ENCODE data around the gene LECT2.

The LECT2 gene

GRCh38 chr5:135979510-135979909 lies 24.7 kb upstream of the LECT2 start:
- no peaks in the 10 kb centered on the region for H3K36me3 ChIP-seq
- no peak overlapping the region for H3K27ac ChIP-seq
- no peak for TF ChIP-seq Cebpa-rat (IDR thresholded peaks at IDR 0.05)
- no peaks in the 10 kb centered on the region for H3K4me1 ChIP-seq
- H3K9me3 ChIP-seq: peaks cover 3% of the 10 kb centered on the region; the same call in 1 of the 2 replicates
- no peak overlapping the region for H3K4me3 ChIP-seq
- H3K9ac ChIP-seq: no peak overlapping the region
- H4K20me1 ChIP-seq: no peaks in the 10 kb centered on the region
- no peak overlapping the region for H3K4me2 ChIP-seq
- H3K27me3 ChIP-seq: no peaks in the 10 kb centered on the region

DNA sequence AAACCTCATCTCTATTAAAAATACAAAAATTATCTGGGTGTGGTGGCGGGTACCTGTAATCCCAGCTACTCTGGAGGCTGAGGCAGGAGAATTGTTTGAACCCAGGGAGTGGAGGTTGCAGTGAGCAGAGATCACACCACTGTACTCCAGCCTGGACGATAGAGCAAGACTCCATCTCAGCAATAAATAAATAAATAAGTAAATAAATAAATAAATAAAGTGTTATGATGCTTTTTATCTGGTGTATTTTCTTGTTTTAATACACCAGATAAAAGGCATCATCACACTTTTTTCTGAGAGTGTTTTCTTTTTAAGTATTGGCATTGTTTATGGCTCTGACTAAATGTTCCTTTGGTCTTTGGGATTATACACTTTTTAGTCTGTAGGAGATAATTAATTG lies 24.2 kb upstream of the LECT2 start:
- no peak overlapping the region for H3K27ac ChIP-seq

DNA sequence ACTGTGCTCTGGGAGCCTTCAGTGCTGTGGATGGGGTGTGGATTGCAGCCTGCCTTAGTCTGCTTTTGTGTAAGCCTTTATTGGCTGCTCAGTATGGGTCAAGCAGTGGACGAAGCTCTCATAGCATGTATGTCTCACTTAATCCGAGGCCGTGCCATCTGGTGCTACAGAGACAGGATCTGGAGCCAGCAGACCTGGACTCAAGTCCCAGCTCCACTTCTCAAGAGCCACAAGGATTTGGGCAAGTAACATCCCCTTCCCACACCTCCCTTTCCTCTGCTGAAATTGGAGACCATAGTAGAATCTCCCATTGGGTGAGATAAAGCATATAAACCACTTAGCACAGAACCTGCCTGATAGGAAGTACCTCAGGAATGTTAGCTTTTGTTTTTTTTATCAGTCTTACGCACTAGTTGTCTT lies 23.4 kb upstream of the LECT2 start:
- H3K4me1 ChIP-seq: no peaks in the 10 kb centered on the region
- no peaks in the 10 kb centered on the region for H4K20me1 ChIP-seq
- no peak overlapping the region for H3K9ac ChIP-seq
- H3K27me3 ChIP-seq: no peaks in the 10 kb centered on the region
- no peak overlapping the region for H3K4me2 ChIP-seq
- H3K36me3 ChIP-seq: no peaks in the 10 kb centered on the region
- H3K27ac ChIP-seq: no peak overlapping the region
- no peak for TF ChIP-seq Cebpa-rat (IDR thresholded peaks at IDR 0.05)
- H3K4me3 ChIP-seq: no peak overlapping the region
- peaks cover 3% of the 10 kb centered on the region; the same call in 1 of the 2 replicates for H3K9me3 ChIP-seq

More for the DNA sequence above, 24.2 kb upstream of the LECT2 start:
- no peaks in the 10 kb centered on the region for H3K36me3 ChIP-seq
- H3K4me3 ChIP-seq: no peak overlapping the region
- H4K20me1 ChIP-seq: no peaks in the 10 kb centered on the region
- H3K9ac ChIP-seq: no peak overlapping the region
- TF ChIP-seq Cebpa-rat (IDR thresholded peaks at IDR 0.05): no peak
- peaks cover 3% of the 10 kb centered on the region; the same call in 1 of the 2 replicates for H3K9me3 ChIP-seq
- no peaks in the 10 kb centered on the region for H3K4me1 ChIP-seq
- H3K27me3 ChIP-seq: no peaks in the 10 kb centered on the region
- H3K4me2 ChIP-seq: no peak overlapping the region

DNA sequence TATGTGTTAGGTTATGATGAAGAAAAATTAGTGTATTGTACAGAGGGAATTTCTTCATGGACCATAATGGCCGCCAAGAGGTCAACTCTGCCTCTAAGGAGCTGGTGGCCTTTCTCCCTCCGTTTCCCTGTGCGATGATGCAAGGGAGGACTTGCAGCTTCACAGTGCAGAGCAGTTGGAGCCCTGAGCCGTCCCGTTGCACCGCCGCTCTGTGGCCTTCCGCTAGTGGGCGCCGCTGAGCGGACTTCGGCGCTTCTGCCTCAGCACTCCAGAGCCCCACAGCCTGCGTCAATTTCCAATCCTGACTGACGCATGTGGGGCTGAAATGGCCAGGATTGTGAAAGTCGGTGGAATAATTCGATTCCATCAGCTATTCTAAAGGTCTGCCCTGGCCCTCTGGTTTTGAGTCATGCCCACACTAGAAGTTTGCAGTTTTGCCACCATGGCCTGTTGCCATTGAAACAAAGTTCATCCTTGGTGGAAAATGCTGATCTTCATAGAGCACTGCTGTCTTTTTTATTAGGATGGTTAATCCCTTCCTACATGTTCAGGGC lies 22.7 kb upstream of the LECT2 start:
- no peaks in the 10 kb centered on the region for H4K20me1 ChIP-seq
- no peak overlapping the region for H3K4me2 ChIP-seq
- H3K27ac ChIP-seq: no peak overlapping the region
- no peaks in the 10 kb centered on the region for H3K4me1 ChIP-seq
- no peak overlapping the region for H3K9ac ChIP-seq
- H3K27me3 ChIP-seq: no peaks in the 10 kb centered on the region
- no peak overlapping the region for H3K4me3 ChIP-seq
- no peaks in the 10 kb centered on the region for H3K36me3 ChIP-seq
- H3K9me3 ChIP-seq: peaks cover 3% of the 10 kb centered on the region; the same call in 1 of the 2 replicates
- TF ChIP-seq Cebpa-rat (IDR thresholded peaks at IDR 0.05): no peak

DNA sequence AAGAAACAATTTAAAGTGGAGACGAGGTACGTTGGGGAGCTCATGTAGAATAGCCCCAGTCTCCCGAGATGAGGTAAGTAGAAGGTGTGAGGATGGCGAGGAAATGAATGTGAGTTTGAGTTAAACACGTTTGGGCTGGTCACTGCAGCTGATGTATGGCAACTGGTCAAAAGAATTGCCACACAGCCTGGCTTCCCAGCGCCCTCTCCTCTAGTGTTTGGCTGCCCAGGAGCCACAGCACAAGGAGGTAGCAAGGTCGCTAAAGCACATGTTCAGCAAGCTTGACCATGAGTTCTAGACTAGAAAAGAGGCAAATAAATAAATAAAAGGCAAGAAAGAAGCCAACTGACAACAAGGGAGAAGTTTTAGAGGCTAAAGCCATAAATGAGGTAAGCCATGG lies 21.4 kb upstream of the LECT2 start:
- Histone ChIP-seq H4K20me1 (no peaks in the 10 kb centered on the region), H3K4me2 (no peak overlapping the region), H3K9ac (no peak overlapping the region), H3K27ac (no peak overlapping the region), H3K9me3 (no peaks in the 10 kb centered on the region), H3K4me3 (no peak overlapping the region), H3K4me1 (no peaks in the 10 kb centered on the region), H3K36me3 (no peaks in the 10 kb centered on the region), H3K27me3 (no peaks in the 10 kb centered on the region)
- no peak for TF ChIP-seq Cebpa-rat (IDR thresholded peaks at IDR 0.05)

DNA sequence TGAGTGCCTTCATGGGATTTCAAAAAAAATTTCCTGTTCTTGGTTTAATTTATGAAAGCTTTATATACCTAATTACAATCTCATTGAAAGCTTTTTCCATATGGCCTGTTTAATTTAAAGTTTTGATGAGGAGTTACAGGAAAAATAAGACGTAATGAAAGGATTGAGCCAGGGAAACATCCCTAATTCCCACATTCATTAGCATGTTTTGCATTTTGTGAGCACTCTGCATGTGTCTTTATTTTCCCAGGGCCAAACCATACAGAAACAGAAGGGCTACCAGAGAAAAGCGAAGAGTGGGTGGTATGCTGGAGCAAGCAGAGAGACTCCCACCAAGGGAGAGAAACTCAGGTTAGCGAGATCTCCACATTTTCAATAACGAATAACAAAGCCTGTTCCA lies 20.3 kb upstream of the LECT2 start:
- no peaks in the 10 kb centered on the region for H4K20me1 ChIP-seq
- no peaks in the 10 kb centered on the region for H3K4me1 ChIP-seq
- no peaks in the 10 kb centered on the region for H3K27me3 ChIP-seq
- no peak overlapping the region for H3K4me3 ChIP-seq
- H3K9ac ChIP-seq: no peak overlapping the region
- H3K36me3 ChIP-seq: no peaks in the 10 kb centered on the region
- no peak overlapping the region for H3K4me2 ChIP-seq
- H3K9me3 ChIP-seq: no peaks in the 10 kb centered on the region
- no peak for TF ChIP-seq Cebpa-rat (IDR thresholded peaks at IDR 0.05)
- no peak overlapping the region for H3K27ac ChIP-seq

DNA sequence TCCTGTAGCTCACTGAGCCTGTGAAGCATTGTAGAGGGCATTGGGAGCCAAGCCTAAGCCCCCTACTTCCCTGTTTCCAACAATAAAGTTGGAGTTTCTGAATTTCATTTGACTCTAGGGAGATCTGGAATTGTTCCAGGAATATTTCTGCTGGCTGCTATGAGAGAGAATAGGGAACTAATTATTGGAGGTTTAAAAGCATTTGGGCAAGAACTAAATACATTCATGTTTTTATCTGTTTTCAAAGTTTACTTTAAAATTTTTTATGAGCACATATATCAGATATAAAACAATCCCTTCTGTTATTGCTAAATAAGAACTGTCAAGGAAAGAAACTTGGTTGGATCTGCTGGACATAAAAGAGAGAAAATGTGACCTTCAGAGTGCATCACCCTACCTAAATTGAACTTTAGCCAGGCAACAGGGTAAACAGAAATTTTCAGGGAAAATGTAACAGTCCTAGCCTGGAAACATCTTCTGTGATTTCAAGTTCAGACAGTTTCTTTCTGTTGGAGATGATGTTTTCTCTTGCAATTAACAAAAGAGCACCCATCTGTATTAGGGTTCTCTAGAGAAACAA lies 19.3 kb upstream of the LECT2 start:
- H3K4me2 ChIP-seq: no peak overlapping the region
- no peaks in the 10 kb centered on the region for H3K36me3 ChIP-seq
- H3K27ac ChIP-seq: no peak overlapping the region
- H3K9ac ChIP-seq: no peak overlapping the region
- H3K4me1 ChIP-seq: no peaks in the 10 kb centered on the region
- no peak for TF ChIP-seq Cebpa-rat (IDR thresholded peaks at IDR 0.05)
- H3K27me3 ChIP-seq: no peaks in the 10 kb centered on the region
- no peak overlapping the region for H3K4me3 ChIP-seq
- no peaks in the 10 kb centered on the region for H4K20me1 ChIP-seq
- no peaks in the 10 kb centered on the region for H3K9me3 ChIP-seq

DNA sequence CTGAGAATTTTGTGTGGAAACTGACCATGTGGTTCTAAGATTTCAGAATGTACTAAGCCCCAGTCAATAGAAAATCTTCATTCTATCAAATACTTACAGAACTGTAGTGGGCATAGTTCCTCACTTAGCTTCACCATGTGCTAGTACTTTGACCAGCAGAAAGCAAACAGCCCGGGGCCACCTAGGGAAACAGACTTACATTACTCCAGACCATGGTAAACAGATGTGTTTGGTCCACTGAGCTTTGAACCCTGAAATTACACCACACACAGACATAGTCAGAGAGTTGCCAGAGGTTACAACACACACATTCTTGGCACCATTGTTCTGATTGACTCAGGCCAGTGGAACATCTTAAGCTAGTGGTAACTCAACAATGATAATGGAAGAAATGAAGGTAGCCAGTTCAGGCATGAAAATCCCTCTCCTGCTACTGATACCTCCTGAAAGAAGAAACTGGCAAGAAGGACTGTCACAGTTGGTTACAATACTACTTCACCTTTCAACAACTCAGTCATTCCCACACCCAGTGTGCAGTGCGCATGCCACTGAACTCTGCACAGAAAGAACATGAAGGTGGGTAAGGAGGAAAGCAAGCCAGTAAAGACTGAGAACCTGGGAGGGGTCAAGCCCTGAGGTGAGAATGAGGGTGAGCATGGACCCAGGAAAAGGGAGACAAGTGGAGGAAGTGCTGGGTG lies 18.7 kb upstream of the LECT2 start:
- Histone ChIP-seq H3K36me3 (no peaks in the 10 kb centered on the region), H3K4me2 (no peak overlapping the region), H3K27me3 (no peaks in the 10 kb centered on the region), H3K4me1 (no peaks in the 10 kb centered on the region), H4K20me1 (no peaks in the 10 kb centered on the region), H3K9me3 (no peaks in the 10 kb centered on the region), H3K27ac (no peak overlapping the region), H3K9ac (no peak overlapping the region), H3K4me3 (no peak overlapping the region)
- TF ChIP-seq Cebpa-rat (IDR thresholded peaks at IDR 0.05): no peak

- H3K4me1 ChIP-seq: no peaks in the 10 kb centered on the region
These were observed 16.9 kb upstream of the LECT2 start for GRCh38 chr5:135971701-135972100.

GRCh38 chr5:135966790-135967189 lies 12.0 kb upstream of the LECT2 start:
- no peaks in the 10 kb centered on the region for H3K36me3 ChIP-seq

More at GRCh38 chr5:135971701-135972100, 16.9 kb upstream of the LECT2 start:
- no peak overlapping the region for H3K9ac ChIP-seq
- TF ChIP-seq Cebpa-rat (IDR thresholded peaks at IDR 0.05): no peak
- H3K9me3 ChIP-seq: no peaks in the 10 kb centered on the region
- H3K27me3 ChIP-seq: no peaks in the 10 kb centered on the region
- H3K4me3 ChIP-seq: no peak overlapping the region
- H4K20me1 ChIP-seq: no peaks in the 10 kb centered on the region
- no peak overlapping the region for H3K27ac ChIP-seq
- no peak overlapping the region for H3K4me2 ChIP-seq
- no peaks in the 10 kb centered on the region for H3K36me3 ChIP-seq

More at GRCh38 chr5:135966790-135967189, 12.0 kb upstream of the LECT2 start:
- no peaks in the 10 kb centered on the region for H3K4me1 ChIP-seq
- no peak for TF ChIP-seq Cebpa-rat (IDR thresholded peaks at IDR 0.05)
- H3K4me3 ChIP-seq: no peak overlapping the region
- no peaks in the 10 kb centered on the region for H3K9me3 ChIP-seq
- H3K4me2 ChIP-seq: no peak overlapping the region
- no peak overlapping the region for H3K9ac ChIP-seq
- H3K27ac ChIP-seq: no peak overlapping the region
- H4K20me1 ChIP-seq: no peaks in the 10 kb centered on the region
- H3K27me3 ChIP-seq: no peaks in the 10 kb centered on the region
